Caki2 (cell line): ENCODE results near the gene NOP10. TPM values are rescaled to one million over a fixed set of nuclear protein-coding genes. Genes with fewer than 3 reads are reported as not detected.

Experiments used
- DNase-seq: peaks from one replicate; pipeline ENCODE4 v3.0.0-alpha.2; 2015; ENCODE audit warnings: low read depth
- in situ Hi-C: cut with HindIII; loops from 2 replicates; pipeline ENCODE4 v1.10.0; 2016; ENCODE audit warnings: low sequenced_read_pairs, low pct_unique_long_range_greater_than_20kb, mixed read lengths
- total RNA-seq: library from RNA; depleted of rRNA; stranded (reverse); fragments of >200 nt; shearing (Covaris generic); gene quantifications from 2 replicates; pipeline ENCODE4 v1.2.3, GENCODE V29; 2014; ENCODE audit warnings: low replicate concordance; rRNA removed

The NOP10 gene
- total RNA-seq, 1 experiment from 2014 or later = 204 TPM

DNA sequence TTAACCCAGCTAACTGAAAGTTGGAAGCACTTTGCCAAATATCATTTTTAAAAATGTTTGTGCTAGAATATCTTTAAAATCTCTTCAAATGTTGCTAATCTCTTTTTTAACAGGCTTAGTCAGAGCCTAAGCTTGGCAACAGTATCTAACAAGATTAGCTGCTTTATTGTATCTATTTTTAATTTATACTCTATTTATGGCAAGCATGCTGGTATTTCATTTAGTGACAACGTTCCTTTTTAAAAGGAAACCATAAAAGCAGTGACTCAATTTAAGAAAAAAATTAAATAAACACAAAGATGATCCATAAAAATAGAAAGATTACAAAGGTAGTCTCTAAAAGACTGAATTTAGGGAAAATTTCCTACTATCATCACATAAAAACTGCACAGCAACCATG lies 45.9 kb downstream of the NOP10 start:
- in situ Hi-C loops = no loop called here
- no peak for DNase-seq

DNA sequence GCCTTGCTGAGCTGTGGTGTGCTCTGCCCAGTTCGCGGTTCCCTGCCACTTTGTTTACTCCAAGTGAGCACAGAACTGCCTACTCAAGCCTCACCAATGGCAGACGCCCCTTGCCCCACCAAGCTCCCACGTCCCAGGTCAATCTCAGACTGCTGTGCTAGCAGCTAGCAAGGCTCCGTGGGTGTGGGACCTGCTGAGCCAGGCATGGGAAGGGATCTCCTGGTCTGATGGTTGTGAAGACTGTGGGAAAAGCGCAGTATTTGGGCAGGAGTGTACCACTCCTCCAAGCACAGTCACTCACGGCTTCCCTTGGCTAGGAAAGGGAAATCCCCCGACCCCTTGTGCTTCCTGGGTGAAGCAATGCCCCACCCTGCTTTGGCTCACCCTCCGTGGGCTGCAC lies 50.3 kb downstream of the NOP10 start:
- in situ Hi-C loops = no loop called here
- DNase-seq = no peak

Other genes starting within 250 kb of the NOP10 start
- 37.4 and 51.1 TPM in 2 replicates for gene EMC7, start 241.3 kb downstream of the NOP10 start, total RNA-seq
- gene PGBD4, start 241.1 kb downstream of the NOP10 start, total RNA-seq = 0.35 and 0.88 TPM in 2 replicates
- 23.1 and 29.0 TPM in 2 replicates for gene KATNBL1, start 133.0 kb downstream of the NOP10 start, total RNA-seq
- gene EMC4, start 118.1 kb downstream of the NOP10 start, total RNA-seq = 239 and 253 TPM in 2 replicates
- 0.29 and 0.71 TPM in 2 replicates for gene SLC12A6, start 5.4 kb downstream of the NOP10 start, total RNA-seq
- not detected in 2 replicates for gene NUTM1, start 179 bp upstream of the NOP10 start, total RNA-seq
- 4.4 and 9.6 TPM in 2 replicates for gene LPCAT4, start 24.1 kb upstream of the NOP10 start, total RNA-seq
- 4.8 and 5.8 TPM in 2 replicates for gene GOLGA8A, start 94.7 kb upstream of the NOP10 start, total RNA-seq
- gene GOLGA8B, start 240.5 kb upstream of the NOP10 start, total RNA-seq = 11.9 and 54.5 TPM in 2 replicates